Measurements from ENCODE around the gene GNG4. TPM values are rescaled to one million over a fixed set of nuclear protein-coding genes. Genes with fewer than 3 reads are reported as not detected.

Gene GNG4
- total and polyA plus RNA-seq, 4 donors: 0.11 to 0.57 (median 0.21) TPM; not detected in 1

GRCh38 chr1:235610157-235610556 is 39.4 kb downstream of the GNG4 start:
- Histone ChIP-seq H3K27ac (ENCODE audit: low read depth in 1 of 2, low read length in 1 of 2) (no peak overlapping the region), H3K27me3 (ENCODE audit: control insufficient read depth in 3 of 3, insufficient read depth in 3 of 3, low read length in 2 of 3) (no peaks in the 10 kb centered on the region), H3K9me3 (ENCODE audit: control insufficient read depth in 4 of 4, insufficient read depth in 3 of 4, low read length in 3 of 4) (no peaks in the 10 kb centered on the region), H3K36me3 (ENCODE audit: control insufficient read depth in 4 of 4, insufficient read depth in 4 of 4, low read length in 4 of 4) (no peaks in the 10 kb centered on the region), H3K4me1 (ENCODE audit: control insufficient read depth in 5 of 5, insufficient read depth in 5 of 5, low read length in 5 of 5) (no peaks in the 10 kb centered on the region), H3K9ac (ENCODE audit: insufficient read depth in 1 of 2, low read length in 2 of 2) (no peak overlapping the region), H3K4me3 (no peak overlapping the region)
- 85 to 89% methylated on average over 6 of the region's 6 CpGs for WGBS, 2 donors
- ATAC-seq (ENCODE audit: insufficient read depth, low FRiP score) (no peak), DNase-seq (no peak)
- no peak for TF ChIP-seq CTCF (IDR thresholded peaks at IDR 0.05; ENCODE audit: control extremely low read depth, extremely low read depth)

- Histone ChIP-seq H3K4me3 (no peak overlapping the region), H3K4me1 (ENCODE audit: control insufficient read depth in 5 of 5, insufficient read depth in 5 of 5, low read length in 5 of 5) (no peaks in the 10 kb centered on the region), H3K27me3 (ENCODE audit: control insufficient read depth in 3 of 3, insufficient read depth in 3 of 3, low read length in 2 of 3) (no peaks in the 10 kb centered on the region), H3K9me3 (ENCODE audit: control insufficient read depth in 4 of 4, insufficient read depth in 3 of 4, low read length in 3 of 4) (no peaks in the 10 kb centered on the region), H3K27ac (ENCODE audit: low read depth in 1 of 2, low read length in 1 of 2) (no peak overlapping the region), H3K36me3 (ENCODE audit: control insufficient read depth in 4 of 4, insufficient read depth in 4 of 4, low read length in 4 of 4) (no peaks in the 10 kb centered on the region), H3K9ac (ENCODE audit: insufficient read depth in 1 of 2, low read length in 2 of 2) (no peak overlapping the region)
- DNase-seq: no peak
- ATAC-seq (ENCODE audit: insufficient read depth, low FRiP score): no peak
- TF ChIP-seq CTCF (IDR thresholded peaks at IDR 0.05; ENCODE audit: control extremely low read depth, extremely low read depth): no peak
- 43 to 57% methylated on average over 3 of the region's 3 CpGs for WGBS, 2 donors
These were observed 41.3 kb downstream of the GNG4 start for GRCh38 chr1:235608278-235608677.

- Histone ChIP-seq H3K27ac (ENCODE audit: low read depth in 1 of 2, low read length in 1 of 2) (no peak overlapping the region), H3K9ac (ENCODE audit: insufficient read depth in 1 of 2, low read length in 2 of 2) (no peak overlapping the region), H3K9me3 (ENCODE audit: control insufficient read depth in 4 of 4, insufficient read depth in 3 of 4, low read length in 3 of 4) (no peaks in the 10 kb centered on the region), H3K4me1 (ENCODE audit: control insufficient read depth in 5 of 5, insufficient read depth in 5 of 5, low read length in 5 of 5) (no peaks in the 10 kb centered on the region), H3K27me3 (ENCODE audit: control insufficient read depth in 3 of 3, insufficient read depth in 3 of 3, low read length in 2 of 3) (no peaks in the 10 kb centered on the region), H3K36me3 (ENCODE audit: control insufficient read depth in 4 of 4, insufficient read depth in 4 of 4, low read length in 4 of 4) (no peaks in the 10 kb centered on the region), H3K4me3 (no peak overlapping the region)
- ATAC-seq (ENCODE audit: insufficient read depth, low FRiP score): no peak
- 87 to 94% methylated on average over 11 of the region's 11 CpGs for WGBS, 2 donors
- TF ChIP-seq CTCF (IDR thresholded peaks at IDR 0.05; ENCODE audit: control extremely low read depth, extremely low read depth): no peak
- DNase-seq: no peak
These were observed 42.3 kb downstream of the GNG4 start for GRCh38 chr1:235607284-235607683.

GRCh38 chr1:235601104-235601503 is 48.5 kb downstream of the GNG4 start:
- WGBS, 2 donors: 78 to 86% methylated on average over 5 of the region's 5 CpGs
- no peak overlapping the region for H3K9ac ChIP-seq (ENCODE audit: insufficient read depth in 1 of 2, low read length in 2 of 2)
- H3K4me1 ChIP-seq (ENCODE audit: control insufficient read depth in 5 of 5, insufficient read depth in 5 of 5, low read length in 5 of 5): no peaks in the 10 kb centered on the region
- DNase-seq: no peak
- H3K27ac ChIP-seq (ENCODE audit: low read depth in 1 of 2, low read length in 1 of 2): no peak overlapping the region
- no peak overlapping the region for H3K4me3 ChIP-seq
- H3K27me3 ChIP-seq (ENCODE audit: control insufficient read depth in 3 of 3, insufficient read depth in 3 of 3, low read length in 2 of 3): no peaks in the 10 kb centered on the region
- no peaks in the 10 kb centered on the region for H3K36me3 ChIP-seq (ENCODE audit: control insufficient read depth in 4 of 4, insufficient read depth in 4 of 4, low read length in 4 of 4)
- no peak for ATAC-seq (ENCODE audit: insufficient read depth, low FRiP score)
- no peaks in the 10 kb centered on the region for H3K9me3 ChIP-seq (ENCODE audit: control insufficient read depth in 4 of 4, insufficient read depth in 3 of 4, low read length in 3 of 4)
- TF ChIP-seq CTCF (IDR thresholded peaks at IDR 0.05; ENCODE audit: control extremely low read depth, extremely low read depth): no peak

All from lung (tissue), 12 donors.